ENCODE measurements around the gene TMEM120B. TPM values are rescaled to one million over a fixed set of nuclear protein-coding genes. Genes with fewer than 3 reads are reported as not detected.

The TMEM120B gene
- total and polyA plus RNA-seq, 2 of the 13 experiments (the other 11 are each of a cell fraction or from before 2014, with no cell fraction given), result 7.1 to 12.9 TPM

DNA sequence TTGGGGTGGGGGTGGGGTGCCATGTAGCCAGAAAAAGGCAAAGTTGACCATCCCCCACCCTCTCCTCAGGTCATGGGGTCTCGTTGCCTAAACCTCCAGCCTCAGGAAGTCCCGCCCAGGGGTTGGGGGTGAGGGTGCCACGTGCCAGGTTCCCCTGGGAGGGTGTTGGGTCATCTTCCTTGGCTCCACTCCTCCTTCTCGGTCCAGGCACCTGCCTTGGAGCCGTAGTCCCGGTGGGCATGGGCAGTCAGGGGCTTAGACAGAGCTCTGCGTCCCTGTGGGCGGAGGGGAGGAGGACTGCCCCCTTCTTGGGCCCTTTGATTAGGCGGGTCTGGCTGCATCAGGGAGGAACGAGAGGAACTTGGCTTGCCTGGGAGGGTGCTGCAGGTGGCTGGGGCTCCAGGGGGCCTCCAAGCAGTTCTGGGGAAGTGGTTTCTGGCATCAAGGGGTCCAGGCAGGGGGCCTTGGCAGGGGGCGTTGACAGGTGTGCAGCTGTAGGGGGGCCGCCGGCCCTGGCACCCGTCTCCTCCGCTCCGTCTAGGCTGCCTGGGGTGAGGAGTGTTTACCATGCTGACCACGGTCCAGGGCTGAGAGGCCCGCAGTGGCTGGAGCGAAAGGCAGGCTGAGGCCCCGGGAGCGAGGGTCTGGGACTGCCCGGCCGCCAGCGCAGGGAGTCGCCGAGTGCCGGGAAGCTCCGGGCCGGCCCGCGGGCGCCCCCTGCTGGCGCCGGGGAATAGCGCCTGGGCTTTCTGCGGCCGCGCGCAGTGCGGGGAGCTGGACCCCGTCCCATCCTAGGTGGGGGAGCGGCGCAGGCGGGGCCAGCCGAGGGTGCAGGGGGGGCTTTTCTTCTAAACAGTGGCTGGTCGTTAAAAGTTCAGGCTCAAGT, 99.1 kb downstream of the TMEM120B start (continued):
- TF ChIP-seq, protein P1, sequence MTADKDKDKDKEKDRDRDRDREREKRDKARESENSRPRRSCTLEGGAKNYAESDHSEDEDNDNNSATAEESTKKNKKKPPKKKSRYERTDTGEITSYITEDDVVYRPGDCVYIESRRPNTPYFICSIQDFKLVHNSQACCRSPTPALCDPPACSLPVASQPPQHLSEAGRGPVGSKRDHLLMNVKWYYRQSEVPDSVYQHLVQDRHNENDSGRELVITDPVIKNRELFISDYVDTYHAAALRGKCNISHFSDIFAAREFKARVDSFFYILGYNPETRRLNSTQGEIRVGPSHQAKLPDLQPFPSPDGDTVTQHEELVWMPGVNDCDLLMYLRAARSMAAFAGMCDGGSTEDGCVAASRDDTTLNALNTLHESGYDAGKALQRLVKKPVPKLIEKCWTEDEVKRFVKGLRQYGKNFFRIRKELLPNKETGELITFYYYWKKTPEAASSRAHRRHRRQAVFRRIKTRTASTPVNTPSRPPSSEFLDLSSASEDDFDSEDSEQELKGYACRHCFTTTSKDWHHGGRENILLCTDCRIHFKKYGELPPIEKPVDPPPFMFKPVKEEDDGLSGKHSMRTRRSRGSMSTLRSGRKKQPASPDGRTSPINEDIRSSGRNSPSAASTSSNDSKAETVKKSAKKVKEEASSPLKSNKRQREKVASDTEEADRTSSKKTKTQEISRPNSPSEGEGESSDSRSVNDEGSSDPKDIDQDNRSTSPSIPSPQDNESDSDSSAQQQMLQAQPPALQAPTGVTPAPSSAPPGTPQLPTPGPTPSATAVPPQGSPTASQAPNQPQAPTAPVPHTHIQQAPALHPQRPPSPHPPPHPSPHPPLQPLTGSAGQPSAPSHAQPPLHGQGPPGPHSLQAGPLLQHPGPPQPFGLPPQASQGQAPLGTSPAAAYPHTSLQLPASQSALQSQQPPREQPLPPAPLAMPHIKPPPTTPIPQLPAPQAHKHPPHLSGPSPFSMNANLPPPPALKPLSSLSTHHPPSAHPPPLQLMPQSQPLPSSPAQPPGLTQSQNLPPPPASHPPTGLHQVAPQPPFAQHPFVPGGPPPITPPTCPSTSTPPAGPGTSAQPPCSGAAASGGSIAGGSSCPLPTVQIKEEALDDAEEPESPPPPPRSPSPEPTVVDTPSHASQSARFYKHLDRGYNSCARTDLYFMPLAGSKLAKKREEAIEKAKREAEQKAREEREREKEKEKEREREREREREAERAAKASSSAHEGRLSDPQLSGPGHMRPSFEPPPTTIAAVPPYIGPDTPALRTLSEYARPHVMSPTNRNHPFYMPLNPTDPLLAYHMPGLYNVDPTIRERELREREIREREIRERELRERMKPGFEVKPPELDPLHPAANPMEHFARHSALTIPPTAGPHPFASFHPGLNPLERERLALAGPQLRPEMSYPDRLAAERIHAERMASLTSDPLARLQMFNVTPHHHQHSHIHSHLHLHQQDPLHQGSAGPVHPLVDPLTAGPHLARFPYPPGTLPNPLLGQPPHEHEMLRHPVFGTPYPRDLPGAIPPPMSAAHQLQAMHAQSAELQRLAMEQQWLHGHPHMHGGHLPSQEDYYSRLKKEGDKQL (CRISPR knock-in tag; IDR thresholded peaks at IDR 0.05; ENCODE audit: low read depth), result no peak
- no peak for TF ChIP-seq NCOR1 (IDR thresholded peaks at IDR 0.05; ENCODE audit: borderline replicate concordance, low read length)
- TF ChIP-seq, protein P2, sequence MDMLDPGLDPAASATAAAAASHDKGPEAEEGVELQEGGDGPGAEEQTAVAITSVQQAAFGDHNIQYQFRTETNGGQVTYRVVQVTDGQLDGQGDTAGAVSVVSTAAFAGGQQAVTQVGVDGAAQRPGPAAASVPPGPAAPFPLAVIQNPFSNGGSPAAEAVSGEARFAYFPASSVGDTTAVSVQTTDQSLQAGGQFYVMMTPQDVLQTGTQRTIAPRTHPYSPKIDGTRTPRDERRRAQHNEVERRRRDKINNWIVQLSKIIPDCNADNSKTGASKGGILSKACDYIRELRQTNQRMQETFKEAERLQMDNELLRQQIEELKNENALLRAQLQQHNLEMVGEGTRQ (IDR thresholded peaks at IDR 0.05; ENCODE audit: low read depth, low read length), result no peak
- TF ChIP-seq, protein P2 (CRISPR knock-in tag; IDR thresholded peaks at IDR 0.05; ENCODE audit: borderline replicate concordance), result no peak
- TF ChIP-seq ZBTB38 (CRISPR knock-in tag; IDR thresholded peaks at IDR 0.05), result no peak
- TF ChIP-seq REXO4 (CRISPR knock-in tag; IDR thresholded peaks at IDR 0.05; ENCODE audit: borderline replicate concordance), result no peak
- no peak for TF ChIP-seq ZNF550 (CRISPR knock-in tag; IDR thresholded peaks at IDR 0.05; ENCODE audit: borderline replicate concordance)
- no peak for TF ChIP-seq NCOA1 (CRISPR knock-in tag; IDR thresholded peaks at IDR 0.05)
- TF ChIP-seq, protein P3, sequence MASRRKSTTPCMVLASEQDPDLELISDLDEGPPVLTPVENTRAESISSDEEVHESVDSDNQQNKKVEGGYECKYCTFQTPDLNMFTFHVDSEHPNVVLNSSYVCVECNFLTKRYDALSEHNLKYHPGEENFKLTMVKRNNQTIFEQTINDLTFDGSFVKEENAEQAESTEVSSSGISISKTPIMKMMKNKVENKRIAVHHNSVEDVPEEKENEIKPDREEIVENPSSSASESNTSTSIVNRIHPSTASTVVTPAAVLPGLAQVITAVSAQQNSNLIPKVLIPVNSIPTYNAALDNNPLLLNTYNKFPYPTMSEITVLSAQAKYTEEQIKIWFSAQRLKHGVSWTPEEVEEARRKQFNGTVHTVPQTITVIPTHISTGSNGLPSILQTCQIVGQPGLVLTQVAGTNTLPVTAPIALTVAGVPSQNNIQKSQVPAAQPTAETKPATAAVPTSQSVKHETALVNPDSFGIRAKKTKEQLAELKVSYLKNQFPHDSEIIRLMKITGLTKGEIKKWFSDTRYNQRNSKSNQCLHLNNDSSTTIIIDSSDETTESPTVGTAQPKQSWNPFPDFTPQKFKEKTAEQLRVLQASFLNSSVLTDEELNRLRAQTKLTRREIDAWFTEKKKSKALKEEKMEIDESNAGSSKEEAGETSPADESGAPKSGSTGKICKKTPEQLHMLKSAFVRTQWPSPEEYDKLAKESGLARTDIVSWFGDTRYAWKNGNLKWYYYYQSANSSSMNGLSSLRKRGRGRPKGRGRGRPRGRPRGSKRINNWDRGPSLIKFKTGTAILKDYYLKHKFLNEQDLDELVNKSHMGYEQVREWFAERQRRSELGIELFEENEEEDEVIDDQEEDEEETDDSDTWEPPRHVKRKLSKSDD (CRISPR knock-in tag; IDR thresholded peaks at IDR 0.05; ENCODE audit: low read depth), result no peak
- no peak for TF ChIP-seq ZNF34 (CRISPR knock-in tag; IDR thresholded peaks at IDR 0.05; ENCODE audit: borderline replicate concordance)
- TF ChIP-seq ZNF263 (CRISPR knock-in tag; IDR thresholded peaks at IDR 0.05), result no peak
- TF ChIP-seq, protein P4, sequence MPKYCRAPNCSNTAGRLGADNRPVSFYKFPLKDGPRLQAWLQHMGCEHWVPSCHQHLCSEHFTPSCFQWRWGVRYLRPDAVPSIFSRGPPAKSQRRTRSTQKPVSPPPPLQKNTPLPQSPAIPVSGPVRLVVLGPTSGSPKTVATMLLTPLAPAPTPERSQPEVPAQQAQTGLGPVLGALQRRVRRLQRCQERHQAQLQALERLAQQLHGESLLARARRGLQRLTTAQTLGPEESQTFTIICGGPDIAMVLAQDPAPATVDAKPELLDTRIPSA (CRISPR knock-in tag; IDR thresholded peaks at IDR 0.05; ENCODE audit: borderline replicate concordance), result no peak
- TF ChIP-seq NR2F2 (IDR thresholded peaks at IDR 0.05; ENCODE audit: borderline replicate concordance, low read depth), result no peak
- TF ChIP-seq NCOA2 (CRISPR knock-in tag; IDR thresholded peaks at IDR 0.05), result no peak
- no peak for TF ChIP-seq ZNF282 (IDR thresholded peaks at IDR 0.05; ENCODE audit: partially characterized antibody)
- TF ChIP-seq, protein P5, sequence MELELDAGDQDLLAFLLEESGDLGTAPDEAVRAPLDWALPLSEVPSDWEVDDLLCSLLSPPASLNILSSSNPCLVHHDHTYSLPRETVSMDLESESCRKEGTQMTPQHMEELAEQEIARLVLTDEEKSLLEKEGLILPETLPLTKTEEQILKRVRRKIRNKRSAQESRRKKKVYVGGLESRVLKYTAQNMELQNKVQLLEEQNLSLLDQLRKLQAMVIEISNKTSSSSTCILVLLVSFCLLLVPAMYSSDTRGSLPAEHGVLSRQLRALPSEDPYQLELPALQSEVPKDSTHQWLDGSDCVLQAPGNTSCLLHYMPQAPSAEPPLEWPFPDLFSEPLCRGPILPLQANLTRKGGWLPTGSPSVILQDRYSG (CRISPR knock-in tag; IDR thresholded peaks at IDR 0.05), result no peak
- no peak for TF ChIP-seq ELF4 (CRISPR knock-in tag; IDR thresholded peaks at IDR 0.05; ENCODE audit: borderline replicate concordance)
